Measurements from ENCODE around the gene NEK1. TPM values are rescaled to one million over a fixed set of nuclear protein-coding genes. Genes with fewer than 3 reads are reported as not detected.
A peak's percentile ranks its signal among the peaks of the same experiment; 100 is the strongest.

NEK1 gene
- total and polyA plus RNA-seq, 2 donors (not counting 3 experiments of a cell fraction or from before 2014, with no cell fraction given): 2.6 to 10.1 TPM

DNA sequence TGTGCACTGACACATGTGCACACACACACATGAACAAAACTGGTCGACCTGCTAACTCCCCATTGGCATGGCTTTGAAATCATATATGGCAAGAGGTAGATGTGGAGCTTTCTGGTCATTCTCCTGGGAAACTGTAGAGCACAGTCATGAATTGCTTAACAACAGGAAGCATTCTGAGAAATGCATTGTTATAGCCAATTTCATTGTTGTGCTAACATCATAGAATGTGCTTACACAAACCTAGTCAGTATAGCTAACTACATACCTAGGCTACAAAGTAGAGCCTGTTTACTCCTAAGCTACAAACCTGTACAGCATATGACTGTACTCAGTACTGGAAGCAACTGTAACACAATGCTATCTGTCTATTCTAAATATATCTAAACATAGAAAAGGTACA is 207.4 kb downstream of the NEK1 start:
- Histone ChIP-seq H3K27me3 (ENCODE audit: control insufficient read depth in 2 of 2, insufficient read depth in 2 of 2, low read length in 2 of 2) (no peaks in the 10 kb centered on the region), H3K4me2 (ENCODE audit: insufficient read depth, low read length) (no peak overlapping the region), H3K9ac (replicated peaks; ENCODE audit: extremely low read depth, insufficient read depth, low read length) (no peak overlapping the region), H3K9me3 (replicated peaks; ENCODE audit: control insufficient read depth, insufficient read depth, low read length) (no peaks in the 10 kb centered on the region), H3K36me3 (ENCODE audit: control insufficient read depth in 2 of 2, extremely low read depth in 1 of 2, insufficient read depth in 2 of 2, low read length in 2 of 2) (no peaks in the 10 kb centered on the region), H2AFZ (ENCODE audit: low read depth, low read length) (no peak overlapping the region), H3K9me1 (replicated peaks; ENCODE audit: control insufficient read depth, extremely low read depth, insufficient read depth, low read length) (no peaks in the 10 kb centered on the region), H3K4me1 (ENCODE audit: control insufficient read depth, extremely low read depth, insufficient read depth, low read length) (peaks cover 3% of the 10 kb centered on the region), H4K20me1 (replicated peaks; ENCODE audit: control insufficient read depth, extremely low read depth, insufficient read depth, low read length) (no peaks in the 10 kb centered on the region), H3K27ac (ENCODE audit: insufficient read depth, low read depth, low read length) (peak overlapping the region; percentile 2), H3K4me3 (replicated peaks in 1 of 3; ENCODE audit: insufficient read depth in 1 of 3, low read depth in 1 of 3, low read length in 3 of 3) (no peak overlapping the region), H3K79me2 (ENCODE audit: control insufficient read depth, insufficient read depth, low read length) (no peaks in the 10 kb centered on the region)
- dilution Hi-C loops (cut with MboI; ENCODE audit: extremely low pct_ligation_motif_present, low sequenced_read_pairs): no loop called here
- intact Hi-C loops (cut with micrococcal nuclease): no loop called here
- ChIA-PET POLR2A (interaction anchor here (0.6 kb wide), 1 partner anchor 76 kb away, joined by 3 read pairs; no protein-coding TSS in a partner anchor), CTCF (interaction anchor here (0.7 to 1.3 kb wide), 2 partner anchors 9 to 12 kb away, joined by 4 to 5 read pairs; no protein-coding TSS in a partner anchor)
- no TSS peak for BruUV-seq (replicated peaks)
- peak; percentile 58 for TF ChIP-seq JUN (IDR thresholded peaks at IDR 0.05; ENCODE audit: borderline replicate concordance, insufficient read depth, insufficient read length, low read depth)
- no peak for TF ChIP-seq POLR2AphosphoS5 (IDR thresholded peaks at IDR 0.05; ENCODE audit: insufficient read depth, low read depth, low read length)
- DNase-seq (ENCODE audit: low read depth, low spot score): peak; percentile 87
- FAIRE-seq: peak; percentile 86

DNA sequence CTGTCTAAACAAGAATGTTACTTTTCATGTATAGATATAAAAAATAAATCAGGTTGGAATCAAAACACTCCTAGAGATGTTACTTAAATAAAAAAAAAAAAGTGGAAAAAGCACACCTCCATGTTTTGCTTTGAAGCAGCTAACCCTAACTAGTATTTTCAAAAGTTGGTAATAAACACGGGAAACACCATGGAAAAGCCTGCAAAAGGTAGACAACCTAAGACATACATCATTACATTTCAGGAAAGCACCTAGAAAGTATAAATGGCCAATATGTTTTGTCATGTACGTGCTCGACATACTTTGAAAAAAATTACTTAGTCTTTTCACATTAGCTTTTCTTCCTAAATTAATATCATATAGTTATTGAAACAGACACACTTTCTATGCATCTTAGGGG is 211.6 kb downstream of the NEK1 start:
- FAIRE-seq (no peak), DNase-seq (ENCODE audit: low read depth, low spot score) (no peak)
- Histone ChIP-seq H3K9me3 (replicated peaks; ENCODE audit: control insufficient read depth, insufficient read depth, low read length) (no peaks in the 10 kb centered on the region), H3K4me3 (replicated peaks in 1 of 3; ENCODE audit: insufficient read depth in 1 of 3, low read depth in 1 of 3, low read length in 3 of 3) (no peak overlapping the region), H2AFZ (ENCODE audit: low read depth, low read length) (no peak overlapping the region), H4K20me1 (replicated peaks; ENCODE audit: control insufficient read depth, extremely low read depth, insufficient read depth, low read length) (no peaks in the 10 kb centered on the region), H3K4me1 (ENCODE audit: control insufficient read depth, extremely low read depth, insufficient read depth, low read length) (peaks cover 10% of the 10 kb centered on the region), H3K9me1 (replicated peaks; ENCODE audit: control insufficient read depth, extremely low read depth, insufficient read depth, low read length) (no peaks in the 10 kb centered on the region), H3K4me2 (ENCODE audit: insufficient read depth, low read length) (no peak overlapping the region), H3K36me3 (ENCODE audit: control insufficient read depth in 2 of 2, extremely low read depth in 1 of 2, insufficient read depth in 2 of 2, low read length in 2 of 2) (no peaks in the 10 kb centered on the region), H3K79me2 (ENCODE audit: control insufficient read depth, insufficient read depth, low read length) (no peaks in the 10 kb centered on the region), H3K27me3 (ENCODE audit: control insufficient read depth in 2 of 2, insufficient read depth in 2 of 2, low read length in 2 of 2) (no peaks in the 10 kb centered on the region), H3K27ac (ENCODE audit: insufficient read depth, low read depth, low read length) (no peak overlapping the region), H3K9ac (replicated peaks; ENCODE audit: extremely low read depth, insufficient read depth, low read length) (no peak overlapping the region)
- dilution Hi-C loops (cut with MboI; ENCODE audit: extremely low pct_ligation_motif_present, low sequenced_read_pairs) (no loop called here), intact Hi-C loops (cut with micrococcal nuclease) (no loop called here)
- TF ChIP-seq GATA2 (IDR thresholded peaks at IDR 0.05; ENCODE audit: insufficient read depth, insufficient read length, low read depth, low read length) (no peak), POLR2AphosphoS5 (IDR thresholded peaks at IDR 0.05; ENCODE audit: insufficient read depth, low read depth, low read length) (no peak), EZH2 (IDR thresholded peaks at IDR 0.05; ENCODE audit: borderline replicate concordance, low read depth, low read length, severe bottlenecking) (no peak), POLR2A (IDR thresholded peaks at IDR 0.05; ENCODE audit: low read depth, low read length) (no peak), MYC (IDR thresholded peaks at IDR 0.05; ENCODE audit: low read depth, low read length) (no peak), JUN (IDR thresholded peaks at IDR 0.05; ENCODE audit: borderline replicate concordance, insufficient read depth, insufficient read length, low read depth) (no peak), FOS (IDR thresholded peaks at IDR 0.05; ENCODE audit: borderline replicate concordance, insufficient read depth, low read length) (no peak)
- TF ChIP-seq, protein P1, sequence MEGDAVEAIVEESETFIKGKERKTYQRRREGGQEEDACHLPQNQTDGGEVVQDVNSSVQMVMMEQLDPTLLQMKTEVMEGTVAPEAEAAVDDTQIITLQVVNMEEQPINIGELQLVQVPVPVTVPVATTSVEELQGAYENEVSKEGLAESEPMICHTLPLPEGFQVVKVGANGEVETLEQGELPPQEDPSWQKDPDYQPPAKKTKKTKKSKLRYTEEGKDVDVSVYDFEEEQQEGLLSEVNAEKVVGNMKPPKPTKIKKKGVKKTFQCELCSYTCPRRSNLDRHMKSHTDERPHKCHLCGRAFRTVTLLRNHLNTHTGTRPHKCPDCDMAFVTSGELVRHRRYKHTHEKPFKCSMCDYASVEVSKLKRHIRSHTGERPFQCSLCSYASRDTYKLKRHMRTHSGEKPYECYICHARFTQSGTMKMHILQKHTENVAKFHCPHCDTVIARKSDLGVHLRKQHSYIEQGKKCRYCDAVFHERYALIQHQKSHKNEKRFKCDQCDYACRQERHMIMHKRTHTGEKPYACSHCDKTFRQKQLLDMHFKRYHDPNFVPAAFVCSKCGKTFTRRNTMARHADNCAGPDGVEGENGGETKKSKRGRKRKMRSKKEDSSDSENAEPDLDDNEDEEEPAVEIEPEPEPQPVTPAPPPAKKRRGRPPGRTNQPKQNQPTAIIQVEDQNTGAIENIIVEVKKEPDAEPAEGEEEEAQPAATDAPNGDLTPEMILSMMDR (IDR thresholded peaks at IDR 0.05; ENCODE audit: extremely low read depth in 1 of 2, insufficient read depth in 1 of 2, low read depth in 1 of 2, low read length in 2 of 2): no peak
- TF ChIP-seq, protein P2, sequence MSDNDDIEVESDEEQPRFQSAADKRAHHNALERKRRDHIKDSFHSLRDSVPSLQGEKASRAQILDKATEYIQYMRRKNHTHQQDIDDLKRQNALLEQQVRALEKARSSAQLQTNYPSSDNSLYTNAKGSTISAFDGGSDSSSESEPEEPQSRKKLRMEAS (IDR thresholded peaks at IDR 0.05; ENCODE audit: insufficient read depth, insufficient read length): no peak
- CTCF ChIA-PET: no interaction called here
- BruUV-seq (replicated peaks): no TSS peak
- POLR2A ChIA-PET: no interaction called here

Data from endothelial cell of umbilical vein (primary cell).